B cell (primary cell): ENCODE results near the gene ABCG5. TPM values are rescaled to one million over a fixed set of nuclear protein-coding genes. Genes with fewer than 3 reads are reported as not detected.

Experiments used
- polyA plus RNA-seq: library from polyadenylated mRNA; depleted of rRNA; stranded (reverse); fragments of >200 nt; gene quantifications from 2 replicates; pipeline ENCODE4 v1.2.3, GENCODE V29; 2012
- small RNA-seq: library from RNA; depleted of rRNA; stranded (forward); fragments of <200 nt; gene quantifications from one replicate; pipeline ENCODE3, GENCODE V24; 2012; ENCODE audit warnings: low replicate concordance, low read depth; ENCODE audit not compliant: insufficient read length
- total RNA-seq, 2 donors: library from RNA; stranded (reverse); fragments of 120-200 nt in 1 of 2; gene quantifications; 1 replicate in 1 of 2; 2 replicates in 1 of 2; pipeline versions ENCODE4 v1.2.3 to v1.2.4, GENCODE V29; 2013 to 2022

ABCG5 gene
- total and polyA plus RNA-seq, 2 donors (not counting 1 experiment from before 2014, with no cell fraction given) = not detected

Small RNAs within 50 kb of the gene (small RNA-seq; reads per million reads assigned to genes)
- not detected for gene RN7SKP66

Other genes starting within 250 kb of the ABCG5 start
- 48.5 and 53.7 TPM in 2 replicates for gene THADA, start 242.8 kb downstream of the ABCG5 start, total RNA-seq
- 17.6 and 20.3 TPM in 2 replicates for gene THADA, start 242.8 kb downstream of the ABCG5 start, polyA plus RNA-seq
- 0.17 and 0.58 TPM in 2 replicates for gene PLEKHH2, start 201.6 kb downstream of the ABCG5 start, total RNA-seq
- 0.19 and 0.23 TPM in 2 replicates for gene PLEKHH2, start 201.6 kb downstream of the ABCG5 start, polyA plus RNA-seq
- not detected in 2 replicates for gene C1GALT1C1L, start 162.4 kb downstream of the ABCG5 start, total RNA-seq
- not detected in 2 replicates for gene C1GALT1C1L, start 162.4 kb downstream of the ABCG5 start, polyA plus RNA-seq
- gene DYNC2LI1, start 64.8 kb downstream of the ABCG5 start, total RNA-seq = 11.4 and 12.7 TPM in 2 replicates
- gene DYNC2LI1, start 64.8 kb downstream of the ABCG5 start, polyA plus RNA-seq = 3.3 and 3.8 TPM in 2 replicates
- not detected in 2 replicates for gene ABCG8, start 132 bp upstream of the ABCG5 start, total RNA-seq
- not detected in 2 replicates for gene ABCG8, start 132 bp upstream of the ABCG5 start, polyA plus RNA-seq
- gene LRPPRC, start 157.2 kb upstream of the ABCG5 start, total RNA-seq = 75.6 and 77.3 TPM in 2 replicates
- 17.6 and 32.3 TPM in 2 replicates for gene LRPPRC, start 157.2 kb upstream of the ABCG5 start, polyA plus RNA-seq